EL (cell line): Measurements from ENCODE around the gene SDK1.

Experiments used
- DNase-seq: peaks from one replicate; pipeline ENCODE4 v3.0.0-alpha.2; 2016

SDK1 gene

GRCh38 chr7:3469641-3470040, 168.6 kb downstream of the SDK1 start:
- no peak for DNase-seq

GRCh38 chr7:3480197-3480596, 179.1 kb downstream of the SDK1 start:
- DNase-seq: no peak

- DNase-seq: no peak
Observed at GRCh38 chr7:3481435-3481834, 180.4 kb downstream of the SDK1 start.

GRCh38 chr7:3482147-3482921, 181.3 kb downstream of the SDK1 start:
- DNase-seq: no peak

- DNase-seq: no peak
Observed at GRCh38 chr7:3486841-3487240, 185.8 kb downstream of the SDK1 start.

- DNase-seq: no peak
Observed at GRCh38 chr7:3488829-3489228, 187.8 kb downstream of the SDK1 start.

GRCh38 chr7:3493499-3493898, 192.4 kb downstream of the SDK1 start:
- DNase-seq: no peak

- no peak for DNase-seq
Observed at GRCh38 chr7:3494947-3495346, 193.9 kb downstream of the SDK1 start.

- no peak for DNase-seq
Observed at GRCh38 chr7:3495530-3495929, 194.5 kb downstream of the SDK1 start.

- no peak for DNase-seq
Observed at GRCh38 chr7:3495954-3496353, 194.9 kb downstream of the SDK1 start.

GRCh38 chr7:3497796-3498195, 196.7 kb downstream of the SDK1 start:
- DNase-seq: no peak

GRCh38 chr7:3501671-3502070, 200.6 kb downstream of the SDK1 start:
- no peak for DNase-seq

- DNase-seq: no peak
Observed at GRCh38 chr7:3504384-3504783, 203.3 kb downstream of the SDK1 start.

- no peak for DNase-seq
Observed at GRCh38 chr7:3510101-3511020, 209.3 kb downstream of the SDK1 start.

- DNase-seq: no peak
Observed at GRCh38 chr7:3517344-3517743, 216.3 kb downstream of the SDK1 start.

GRCh38 chr7:3518546-3518945, 217.5 kb downstream of the SDK1 start:
- DNase-seq: no peak

- DNase-seq: no peak
Observed at GRCh38 chr7:3520206-3520605, 219.2 kb downstream of the SDK1 start.

- no peak for DNase-seq
Observed at GRCh38 chr7:3527496-3528124, 226.6 kb downstream of the SDK1 start.

GRCh38 chr7:3533040-3533439, 232.0 kb downstream of the SDK1 start:
- DNase-seq: no peak

- no peak for DNase-seq
Observed at GRCh38 chr7:3537210-3537875, 236.3 kb downstream of the SDK1 start.

GRCh38 chr7:3538041-3538440, 237.0 kb downstream of the SDK1 start:
- DNase-seq: no peak

GRCh38 chr7:3540456-3541220, 239.6 kb downstream of the SDK1 start:
- DNase-seq: no peak
